HG03432 (cell line): ENCODE measurements around the gene DHODH.
A peak's percentile ranks its signal among the peaks of the same experiment; 100 is the strongest.
"Not testable (repeated sequence)": the region's sequence is repeated elsewhere in the genome, so short reads cannot be mapped to it uniquely, and the experiment has no call there.

Source experiments
- ATAC-seq: cut with Tn5 transposase; IDR thresholded peaks from one replicate; pipeline ENCODE4 v1.9.1; 2021; ENCODE audit warnings: mild to moderate bottlenecking, moderate library complexity; ENCODE audit not compliant: unreplicated experiment

The DHODH gene

DNA sequence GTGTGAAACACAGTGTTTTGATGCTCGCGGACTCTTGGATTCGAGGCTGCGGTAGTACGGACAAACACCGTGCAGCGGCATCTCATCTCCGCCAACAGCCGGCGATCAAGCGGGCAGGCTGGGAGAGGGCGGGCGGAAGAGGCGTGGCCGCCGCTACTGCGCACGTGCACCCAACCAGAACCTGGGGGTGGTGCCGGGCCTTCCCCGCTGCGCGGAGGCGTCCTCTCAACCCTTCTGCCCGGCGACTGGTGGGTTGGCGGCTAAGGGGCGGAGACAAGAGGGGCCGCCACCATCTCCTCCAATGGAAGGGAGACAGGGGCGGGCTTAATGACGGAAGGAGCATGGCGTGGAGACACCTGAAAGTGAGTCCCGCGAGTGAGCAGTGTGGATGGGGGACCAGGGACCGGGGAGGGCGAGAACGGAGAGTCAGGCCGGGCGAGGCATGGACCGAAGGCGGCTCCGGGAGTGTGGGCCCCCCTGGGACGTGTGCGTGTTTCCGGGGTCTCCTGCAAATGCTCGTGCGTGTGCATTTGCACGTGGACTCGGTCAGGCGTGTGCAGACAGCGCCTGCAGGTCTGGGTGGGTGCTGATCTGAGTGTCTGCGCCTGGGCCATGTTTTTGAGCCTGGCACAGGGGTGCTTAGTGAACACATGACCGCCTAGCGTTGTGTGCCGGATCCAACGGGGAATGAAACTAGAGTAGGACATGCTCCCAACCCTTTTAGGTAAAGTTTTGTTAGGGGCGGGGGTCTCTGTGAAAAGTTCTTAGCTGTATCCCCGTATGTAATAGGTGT, at the start of gene DHODH:
Gene DHODH (plus strand): TSS at position 321 of the 793 bp plus-strand sequence. CDS start 21 bp downstream, at position 342.
- peak; percentile 99 for ATAC-seq

DNA sequence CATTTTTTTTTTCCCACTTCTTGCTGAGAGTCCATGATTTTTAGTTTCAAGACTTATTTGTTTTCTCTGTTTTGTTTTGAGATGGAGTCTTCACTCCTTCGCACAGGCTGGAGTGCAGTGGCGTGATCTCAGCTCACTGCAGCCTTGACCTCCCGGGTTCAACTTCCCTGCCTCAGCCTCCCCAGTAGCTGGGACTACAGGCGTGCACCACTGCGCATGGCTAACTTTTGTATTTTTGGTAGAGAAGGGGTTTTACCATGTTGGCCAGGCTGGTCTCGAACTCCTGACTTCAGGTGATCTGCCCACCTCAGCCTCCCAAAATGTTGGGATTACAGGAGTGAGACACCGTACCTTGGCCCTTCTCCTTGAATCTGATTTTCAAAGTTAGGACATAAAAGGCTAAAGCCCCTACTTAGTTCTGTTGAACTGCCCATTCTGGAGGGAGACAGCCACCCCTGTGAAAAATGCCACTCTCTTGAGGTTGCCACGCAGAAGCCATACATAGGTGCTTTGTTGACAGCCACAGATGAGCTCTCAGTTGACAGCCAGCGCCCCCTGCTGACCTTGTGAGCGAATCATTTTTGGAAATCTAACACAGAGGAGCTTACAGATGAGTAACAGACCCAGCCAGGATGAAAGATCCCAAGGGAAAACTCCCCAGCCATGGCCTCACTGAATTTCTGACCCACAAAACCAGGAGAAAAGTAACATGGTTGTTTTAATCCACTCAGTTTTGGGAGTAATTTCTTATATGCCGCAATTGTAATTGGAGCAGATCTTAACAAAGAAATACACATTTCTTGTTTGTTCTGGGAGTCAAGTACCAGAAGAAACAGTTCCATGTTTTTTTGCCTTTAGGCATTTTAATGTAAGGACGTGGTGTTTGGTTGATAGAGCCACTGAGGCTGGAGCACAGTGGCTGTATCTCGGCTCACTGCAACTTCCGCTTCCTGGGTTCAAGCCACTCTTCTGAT, 47.2 kb upstream of the DHODH start:
- ATAC-seq = peak; percentile 80

DNA sequence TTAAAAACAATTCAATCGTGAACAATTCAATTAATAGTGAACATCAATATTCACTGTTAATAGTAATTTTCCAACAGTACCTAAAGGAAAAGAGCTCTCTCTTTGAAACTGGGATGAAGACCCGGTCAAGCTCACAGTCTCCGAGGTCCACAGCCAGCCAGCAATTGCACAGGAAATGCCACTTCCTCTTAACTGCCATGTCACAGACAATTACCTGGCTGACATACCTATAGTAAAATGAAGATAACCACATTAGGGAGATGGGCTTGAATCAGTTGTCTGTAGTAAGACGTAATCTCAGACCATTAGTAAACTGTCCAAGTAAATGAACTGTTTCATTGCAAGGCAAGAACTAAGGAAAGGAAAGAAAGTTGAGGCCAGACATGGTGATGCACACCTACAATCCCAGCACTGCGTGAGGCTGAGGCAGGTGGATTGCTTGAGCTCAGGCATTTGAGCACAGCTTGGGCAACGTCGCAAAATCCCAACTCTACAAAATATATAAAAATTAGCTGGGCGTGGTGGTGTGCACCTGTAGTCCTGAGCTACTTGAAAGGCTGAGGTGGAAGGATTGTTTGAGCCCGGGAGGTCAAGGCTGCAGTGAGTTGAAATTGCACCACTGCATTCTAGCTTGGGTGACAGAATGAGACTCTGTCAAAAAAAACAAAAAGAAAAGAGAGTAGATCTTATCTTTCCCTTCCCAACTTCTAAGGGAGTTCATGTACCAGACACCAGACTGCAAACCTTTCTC, 45.2 kb upstream of the DHODH start:
- no peak for ATAC-seq

DNA sequence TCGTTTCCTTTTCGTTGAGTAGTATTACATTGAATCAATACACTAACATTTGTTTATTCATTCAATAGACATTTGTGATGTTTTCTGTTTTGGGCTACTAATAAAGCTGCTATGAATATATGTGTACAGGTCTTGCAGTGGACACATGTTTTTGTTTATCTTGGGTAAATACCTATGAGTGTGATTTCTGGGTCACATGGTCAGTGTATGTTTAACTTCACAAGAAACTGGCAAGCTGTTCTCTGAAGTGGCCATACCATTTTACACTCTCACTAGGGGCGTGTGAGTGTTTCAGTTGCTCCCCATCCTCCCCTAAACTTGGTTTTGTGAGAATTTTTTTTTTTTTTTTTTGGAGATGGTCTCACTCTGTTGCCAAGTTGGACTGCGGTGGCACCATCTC, 43.3 kb upstream of the DHODH start:
- no peak for ATAC-seq

DNA sequence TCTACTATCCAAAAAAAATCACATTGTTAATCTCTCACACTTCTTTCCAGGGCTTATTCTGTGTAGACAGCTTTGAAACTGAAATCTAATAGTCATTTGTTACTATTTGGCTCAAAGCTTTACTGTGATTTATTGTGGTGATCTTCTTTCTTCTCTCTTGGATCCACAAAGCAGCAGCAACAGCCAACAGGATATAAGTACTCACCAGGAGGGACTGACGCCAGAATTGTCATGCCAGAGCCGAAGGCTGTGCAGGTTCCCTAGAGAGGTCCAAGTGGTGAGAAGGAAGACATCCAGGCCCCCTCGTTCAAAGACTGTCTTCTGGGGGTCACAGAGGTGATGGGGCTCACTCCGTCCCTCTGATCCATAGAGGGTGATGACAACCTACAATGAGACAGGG, 41.6 kb upstream of the DHODH start:
- no peak for ATAC-seq

DNA sequence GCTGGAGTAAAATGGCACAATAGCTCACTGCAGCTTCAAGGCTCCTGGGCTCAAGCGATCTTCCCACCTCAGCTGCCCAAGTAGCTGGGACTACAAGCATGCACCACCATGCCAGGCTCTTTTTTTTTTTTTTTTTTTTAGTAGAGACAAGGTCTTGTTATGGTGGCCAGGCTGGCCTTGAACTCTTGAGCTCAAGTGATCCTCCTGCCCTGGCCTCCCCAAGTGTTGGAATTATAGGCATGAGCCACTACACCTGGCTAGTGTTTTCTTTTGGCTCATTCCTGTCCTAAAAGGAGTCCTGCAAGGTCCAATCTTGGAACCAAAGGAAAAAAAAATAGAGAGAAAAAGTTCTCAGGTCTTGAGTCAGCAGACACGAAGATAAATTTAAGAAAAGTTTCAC, 39.2 kb upstream of the DHODH start:
- ATAC-seq = no peak

DNA sequence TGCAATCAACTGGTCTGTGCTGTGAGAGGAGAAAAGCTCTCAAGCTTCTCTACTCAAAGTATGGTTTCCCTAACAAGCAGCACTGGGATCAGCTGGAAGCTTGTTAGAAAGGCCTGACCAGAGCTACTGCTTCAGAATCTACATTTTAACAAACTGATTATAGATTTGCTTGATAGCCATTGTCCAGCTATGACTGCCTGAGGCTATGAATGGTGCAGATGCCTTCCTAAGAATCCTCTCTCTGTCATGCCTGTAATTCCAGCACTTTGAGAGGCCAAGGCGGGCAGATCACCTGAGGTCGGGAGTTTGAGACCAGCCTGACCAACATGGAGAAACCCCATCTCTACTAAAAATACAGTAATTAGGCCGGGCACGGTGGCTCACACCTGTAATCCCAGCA, 37.0 kb upstream of the DHODH start:
- no peak for ATAC-seq

DNA sequence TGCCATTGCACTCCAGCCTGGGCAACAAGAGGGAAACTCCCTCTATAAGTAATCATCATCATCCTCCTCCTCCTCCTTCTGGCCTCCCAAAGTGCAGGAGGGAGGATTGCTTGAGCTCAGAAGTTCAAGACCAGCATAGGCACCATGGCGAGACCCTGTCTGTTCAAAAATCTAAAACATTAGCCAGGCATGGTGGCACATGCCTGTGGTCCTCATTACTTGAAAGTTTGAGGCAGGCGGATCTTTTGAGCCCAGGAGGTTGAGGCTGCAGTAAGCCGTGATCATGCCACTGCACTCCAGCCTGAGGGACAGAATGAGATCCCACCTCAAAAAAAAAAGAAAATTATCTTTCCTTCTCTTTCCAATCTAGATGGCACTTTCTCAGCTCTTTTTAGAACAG, 36.2 kb upstream of the DHODH start:
- no peak for ATAC-seq

DNA sequence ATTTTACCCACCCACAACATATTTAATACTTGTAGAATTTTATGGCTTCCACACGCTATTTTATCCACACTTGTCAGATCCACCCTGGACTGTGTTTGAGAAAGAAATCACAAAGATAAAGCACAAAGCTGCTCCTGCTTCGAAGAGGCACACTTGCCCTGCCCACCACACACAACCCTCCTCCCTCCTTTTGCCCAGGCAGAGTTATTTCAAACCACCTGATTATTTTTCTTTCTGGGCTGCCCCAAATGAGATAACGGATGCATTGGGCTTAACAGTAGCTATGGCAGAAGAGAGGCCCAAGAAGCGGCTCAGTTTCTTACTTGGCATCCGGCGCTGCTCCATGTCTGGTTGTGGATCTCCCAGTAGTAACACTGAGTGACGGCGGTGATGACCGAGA, 35.5 kb upstream of the DHODH start:
- no peak for ATAC-seq

DNA sequence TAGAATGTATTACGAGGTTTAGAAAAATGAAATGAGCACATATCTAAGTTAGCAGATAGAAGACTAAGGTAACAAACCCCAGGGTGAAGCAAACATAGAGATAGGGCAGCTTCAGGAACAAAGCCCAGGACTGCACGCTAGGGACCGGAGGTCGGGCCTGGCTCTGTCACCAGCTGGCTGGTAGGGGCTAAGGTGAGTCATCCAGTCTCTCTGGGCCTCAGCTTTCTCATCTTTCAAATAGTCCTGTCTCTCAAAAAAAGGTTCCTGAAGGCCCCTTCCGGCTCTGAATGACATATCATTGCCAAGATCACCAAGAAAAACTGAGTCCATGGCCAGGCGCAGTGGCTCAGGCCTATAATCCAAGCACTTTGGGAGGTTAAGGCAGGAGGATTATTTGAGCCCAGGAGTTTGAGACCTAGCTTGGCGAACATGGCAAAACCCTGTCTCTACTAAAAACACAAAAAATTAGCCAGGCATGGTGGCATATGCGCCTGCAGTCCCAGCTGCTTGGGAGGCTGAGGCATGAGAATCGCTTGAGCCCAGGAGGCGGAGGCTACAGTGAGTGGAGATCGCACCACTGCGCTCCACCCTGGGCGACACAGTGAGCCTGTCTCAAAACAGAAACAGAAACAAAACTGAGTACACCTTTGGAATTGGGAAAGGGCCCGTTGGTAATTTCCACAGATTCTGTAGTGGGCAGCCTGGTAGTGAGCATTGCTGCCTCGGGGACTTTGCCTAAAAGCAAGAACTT, 34.3 kb upstream of the DHODH start:
- no peak for ATAC-seq

DNA sequence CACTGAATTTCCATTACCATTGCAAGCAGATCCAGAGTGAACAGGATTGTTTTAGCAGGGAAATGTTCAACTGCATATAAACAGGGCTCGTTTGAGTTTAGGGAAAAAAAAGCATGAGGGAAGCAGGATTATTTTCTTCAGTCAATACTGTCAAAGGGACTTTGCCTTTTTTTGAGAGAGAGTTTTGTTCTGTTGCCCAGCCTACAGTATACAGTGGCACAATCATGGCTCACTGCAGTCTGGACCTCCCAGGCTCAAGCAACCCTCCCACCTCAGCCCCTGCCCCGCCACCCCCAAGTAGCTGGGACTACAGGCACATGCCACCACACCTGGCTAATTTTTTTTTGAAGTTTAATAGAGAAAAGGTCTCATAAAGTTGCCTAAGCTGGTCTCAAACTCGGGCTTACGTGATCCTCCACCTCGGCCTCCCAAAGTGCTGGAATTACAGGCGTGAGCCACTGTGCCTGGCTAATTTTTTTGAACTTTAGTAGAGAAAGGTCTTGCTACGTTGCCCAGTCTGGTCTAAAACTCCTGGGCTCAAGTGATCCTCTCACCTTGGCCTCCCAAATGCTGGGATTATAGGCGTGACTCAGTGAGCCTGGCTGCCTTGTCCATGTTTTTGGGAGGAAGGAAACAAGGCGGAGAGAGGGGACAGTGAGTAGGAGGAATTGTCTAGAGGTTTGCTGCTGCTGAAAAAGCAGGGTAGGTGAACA, 23.1 kb upstream of the DHODH start:
- ATAC-seq = no peak

DNA sequence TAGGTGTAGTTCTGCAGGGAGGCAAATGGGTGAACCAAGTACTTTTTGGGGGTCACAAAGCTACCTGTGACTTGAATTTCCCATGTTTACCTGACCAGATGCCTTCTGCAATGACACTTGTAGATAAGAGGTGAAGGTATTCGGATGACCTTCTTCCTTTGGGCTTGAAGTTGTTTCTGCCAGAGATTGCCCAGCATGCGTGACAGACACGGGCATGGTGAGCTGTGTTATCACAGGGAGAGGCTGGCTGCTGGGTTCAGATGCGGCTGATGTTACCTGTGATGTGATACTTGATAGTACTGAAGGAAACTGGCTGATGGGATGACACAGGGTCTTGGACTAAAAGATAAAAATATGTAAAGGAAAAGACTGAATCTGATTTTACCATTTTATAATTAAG, 22.4 kb upstream of the DHODH start:
- ATAC-seq = no peak

DNA sequence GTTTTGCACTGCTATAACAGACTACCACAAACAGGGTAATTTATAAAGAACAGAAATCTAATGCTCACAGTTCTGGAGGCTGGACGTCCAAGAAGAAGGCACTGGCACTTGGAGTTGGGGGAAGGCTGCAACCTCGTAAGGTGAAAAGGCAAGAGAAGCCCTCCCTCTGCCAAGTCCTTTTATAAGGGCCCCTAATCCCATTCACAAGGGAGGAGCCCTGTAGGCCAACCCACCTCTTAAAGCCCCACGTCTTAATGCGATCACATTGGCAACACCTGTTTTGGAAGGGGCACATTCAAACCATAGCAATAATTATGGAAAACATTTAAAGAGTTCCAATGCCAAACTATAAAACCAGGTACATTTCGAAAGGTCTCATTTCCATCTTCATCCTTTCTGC, 13.5 kb upstream of the DHODH start:
- no peak for ATAC-seq

DNA sequence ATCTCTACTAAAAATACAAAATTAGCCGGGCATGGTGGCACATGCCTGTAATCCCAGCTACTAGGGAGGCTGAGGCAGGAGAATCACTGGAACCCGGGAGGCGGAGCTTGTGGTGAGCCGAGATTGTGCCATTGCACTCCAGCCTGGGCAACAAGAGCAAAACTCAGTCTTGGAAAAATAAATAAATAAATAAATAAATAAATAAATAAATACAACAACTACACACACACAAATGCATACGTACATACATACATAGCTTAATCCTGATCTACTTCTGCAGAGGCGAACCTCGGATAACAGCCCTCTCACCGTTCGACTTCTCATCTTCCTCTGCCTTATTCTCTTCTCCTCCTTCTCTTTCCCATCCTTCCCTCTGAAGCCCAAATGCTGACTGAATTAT, 11.0 kb upstream of the DHODH start:
- not testable (repeated sequence) for ATAC-seq

DNA sequence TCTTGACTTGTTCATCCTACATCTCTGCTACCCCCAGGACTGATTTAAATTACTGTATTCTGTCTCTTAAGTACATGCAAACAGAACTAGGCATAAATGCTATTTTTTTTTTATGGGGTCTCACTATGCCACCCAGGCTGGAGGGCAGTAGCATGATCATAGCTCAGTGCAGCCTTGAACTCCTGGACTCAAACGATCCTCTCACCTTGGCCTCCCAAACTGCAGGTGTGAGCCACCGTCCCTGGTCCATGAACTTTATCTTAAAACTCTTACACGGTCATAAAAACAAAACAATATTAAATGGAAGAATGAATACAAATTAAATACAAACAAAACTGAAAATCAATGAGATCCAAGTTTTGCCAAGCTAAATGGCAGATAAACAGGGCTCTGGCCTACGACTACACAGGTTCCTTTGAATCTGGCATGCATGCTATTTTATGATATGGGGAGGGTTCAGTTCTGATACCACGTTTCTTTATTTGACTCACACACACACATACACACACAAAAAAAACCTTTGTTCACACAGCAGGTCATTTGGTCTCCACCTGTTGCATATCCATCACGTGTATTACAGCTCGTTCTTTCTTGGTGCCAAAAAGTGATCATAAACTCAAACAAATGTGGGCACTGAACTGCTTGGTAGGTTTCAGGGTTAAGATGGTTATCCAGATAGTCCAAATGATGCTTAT, 7.2 kb upstream of the DHODH start:
- no peak for ATAC-seq

DNA sequence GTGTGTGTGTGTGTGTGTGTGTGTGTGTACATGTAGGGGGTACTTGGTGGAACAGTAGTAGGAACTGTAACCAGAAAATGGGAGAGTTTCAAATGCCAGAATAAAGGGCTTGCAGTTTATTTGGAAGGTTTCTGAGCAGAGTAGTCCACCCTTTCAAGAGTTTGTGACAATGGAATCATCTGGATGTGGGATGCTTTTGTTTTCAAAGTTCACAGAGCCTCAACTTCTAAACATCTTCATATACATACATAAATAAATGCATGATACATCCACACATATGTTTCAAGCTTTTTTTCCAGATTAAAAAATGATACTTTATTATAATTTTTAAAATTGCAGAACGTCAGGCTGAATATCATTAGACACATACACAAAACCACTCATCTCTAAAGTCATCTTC, 5.9 kb upstream of the DHODH start:
- ATAC-seq = no peak

DNA sequence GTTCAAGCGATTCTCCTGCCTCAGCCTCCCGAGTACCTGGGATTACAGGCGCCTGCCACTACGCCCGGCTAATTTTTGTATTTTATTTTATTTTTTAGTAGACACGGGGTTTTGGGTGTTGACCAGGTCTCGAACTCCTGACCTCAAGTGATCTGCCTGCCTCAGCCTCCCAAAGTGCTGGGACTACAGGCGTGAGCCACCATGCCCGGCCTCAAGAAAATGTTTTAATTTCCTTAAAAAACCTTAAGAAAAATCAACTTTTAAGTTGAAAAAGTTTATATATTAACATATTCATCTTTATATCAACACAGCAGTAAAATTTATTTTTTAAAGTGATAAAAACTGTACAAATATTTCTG, 500 bp upstream of the DHODH start:
- not testable (repeated sequence) for ATAC-seq

DNA sequence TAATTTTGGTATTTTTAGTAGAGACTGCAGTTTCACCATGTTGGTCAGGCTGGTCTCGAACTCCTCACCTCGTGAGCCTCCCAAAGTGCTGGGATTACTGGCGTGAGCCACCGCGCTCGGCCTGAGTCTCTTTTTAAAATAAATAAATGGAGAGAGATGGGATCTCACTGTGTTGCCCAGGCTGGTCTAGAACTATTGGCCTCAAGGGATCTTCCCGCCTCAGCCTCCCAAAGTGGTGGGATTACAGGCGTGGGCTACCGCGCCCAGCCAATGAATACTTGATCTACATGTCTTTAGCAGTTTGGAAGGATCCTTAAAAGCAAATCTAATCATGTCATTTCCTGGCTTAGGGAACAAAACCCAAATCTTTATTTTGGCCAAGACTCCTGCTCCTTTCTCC, 1.2 kb downstream of the DHODH start:
- no peak for ATAC-seq

DNA sequence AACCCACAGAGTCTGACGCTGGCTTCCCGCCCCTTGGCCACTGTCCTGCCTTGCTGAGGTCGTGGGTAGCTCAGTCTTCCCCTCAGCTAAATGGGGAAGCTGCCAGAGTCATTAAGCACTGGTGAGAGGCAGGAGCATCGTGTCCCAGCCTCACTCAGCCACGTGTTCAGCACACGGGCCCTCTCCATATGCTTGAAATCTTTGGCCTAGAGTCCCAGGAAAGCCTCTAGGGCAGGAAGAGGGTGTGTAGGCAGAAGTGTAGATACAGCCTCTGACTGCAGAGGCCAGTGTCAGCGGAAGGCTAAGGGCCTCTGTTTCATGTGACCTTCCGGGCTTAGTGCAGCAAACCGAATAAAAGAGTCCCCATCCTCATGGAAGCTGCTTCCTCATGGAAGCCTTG, 4.1 kb downstream of the DHODH start:
- no peak for ATAC-seq
